GM12878 (cell line): Measurements from ENCODE around the gene CXCR6. TPM values are rescaled to one million over a fixed set of nuclear protein-coding genes. Genes with fewer than 3 reads are reported as not detected.

ENCODE experiments used
- ATAC-seq: fragments of 200-7000 bp; cut with Tn5 transposase; 3 replicates; pipeline ENCODE4 v1.9.1; 2020; ENCODE audit warnings: mild to moderate bottlenecking, moderate library complexity
- BruUV-seq: library from RNA; stranded (reverse); fragments of 400-500 nt; replicated peaks from 2 replicates; lab custom pipeline; 2021; lab: Mats Ljungman, UMichigan
- CTCF ChIA-PET: fragments of 300-600 bp; sonication (Branson Sonifier 250); formaldehyde crosslinking; extraction: SDS; loops from one replicate; lab custom pipeline; 2021; ENCODE audit warnings: inconsistent platforms; lab: Yijun Ruan, JAX
- POLR2A ChIA-PET: fragments of 350-600 bp; formaldehyde crosslinking; extraction: SDS; loops from one replicate; lab custom pipeline; 2021; ENCODE audit warnings: inconsistent platforms; lab: Charles Lee
- RAD21 ChIA-PET: fragments of 300-600 bp; sonication (Branson Sonifier 250); formaldehyde crosslinking; loops from one replicate; lab custom pipeline; 2023; ENCODE audit warnings: antibody characterized with exemption; ENCODE audit not compliant: unreplicated experiment; lab: Charles Lee
- SMC1A ChIA-PET: fragments of 300-600 bp; sonication (Branson Sonifier 250); formaldehyde crosslinking; loops from one replicate; lab custom pipeline; 2023; ENCODE audit not compliant: unreplicated experiment, uncharacterized antibody; lab: Charles Lee
- DNase-seq: peaks from one replicate; pipeline ENCODE4 v3.0.0-alpha.2; 2011; ENCODE audit warnings: low read depth, low spot score
- FAIRE-seq: peaks from 3 replicates; lab custom pipeline; 2011; peaks lifted over from hg19 to GRCh38; lab: Jason Lieb, UNC
- H2AFZ ChIP-seq: 2 replicates; pipeline ENCODE4 v1.6.0; 2011; ENCODE audit warnings: low read depth, low read length, control low read depth; ENCODE audit not compliant: control insufficient read depth
- H3K27ac ChIP-seq: 2 replicates; pipeline ENCODE4 v1.5.1; 2011; ENCODE audit warnings: control low read depth; ENCODE audit not compliant: control insufficient read depth, insufficient read depth
- H3K27me3 ChIP-seq, 2 experiments: replicated peaks in 1 of 2; 2 replicates each; pipeline versions ENCODE4 v1.6.0 to v1.6.1; 2011; ENCODE audit warnings: low read length in 1 of 2; ENCODE audit not compliant: control insufficient read depth in 2 of 2, insufficient read depth in 2 of 2
- H3K36me3 ChIP-seq, 2 experiments: 2 replicates each; pipeline ENCODE4 v1.5.1; 2011; ENCODE audit warnings: low read length in 1 of 2; ENCODE audit not compliant: control insufficient read depth in 2 of 2, insufficient read depth in 2 of 2
- H3K4me1 ChIP-seq: 2 replicates; pipeline ENCODE4 v1.6.1; 2011; ENCODE audit warnings: mild to moderate bottlenecking, low read length, moderate library complexity, mixed read lengths; ENCODE audit not compliant: control insufficient read depth, insufficient read depth
- H3K4me2 ChIP-seq: 2 replicates; pipeline ENCODE4 v1.6.0; 2011; ENCODE audit warnings: control low read depth; ENCODE audit not compliant: control insufficient read depth, insufficient read depth
- H3K4me3 ChIP-seq: fragments of 200-600 bp; sonication (generic); 2 replicates; pipeline ENCODE4 v1.5.1; 2016
- H3K79me2 ChIP-seq: 2 replicates; pipeline ENCODE4 v1.6.0; 2011; ENCODE audit warnings: low read length; ENCODE audit not compliant: control insufficient read depth, insufficient read depth
- H3K9ac ChIP-seq: 2 replicates; pipeline ENCODE4 v1.8.0; 2011; ENCODE audit warnings: low read length, control low read depth, mixed read lengths; ENCODE audit not compliant: control insufficient read depth, insufficient read depth
- H3K9me3 ChIP-seq: replicated peaks from 3 replicates; pipeline ENCODE4 v1.5.1; 2011; ENCODE audit warnings: mild to moderate bottlenecking, low read length; ENCODE audit not compliant: control insufficient read depth, insufficient read depth
- H4K20me1 ChIP-seq: 2 replicates; pipeline ENCODE4 v1.6.0; 2011; ENCODE audit not compliant: control insufficient read depth, insufficient read depth
- CBX5 ChIP-seq: sonication (generic); IDR thresholded peaks from 2 replicates; pipeline ENCODE4 v1.6.1; 2016; ENCODE audit warnings: low read depth, moderate library complexity, mild to moderate bottlenecking, inconsistent platforms
- IKZF1 ChIP-seq: fragments of 450-650 bp; conservative IDR thresholded peaks from 2 replicates; pipeline ENCODE4 v1.6.1; 2017; ENCODE audit warnings: antibody characterized with exemption, mild to moderate bottlenecking
- POLR2AphosphoS2 ChIP-seq: IDR thresholded peaks from 2 replicates; pipeline ENCODE4 v1.6.1; 2011; ENCODE audit warnings: low read depth, mild to moderate bottlenecking, low read length, improper control_type of control experiment, moderate library complexity
- RUNX3 ChIP-seq: IDR thresholded peaks from 2 replicates; pipeline ENCODE4 v1.6.1; 2012; ENCODE audit warnings: low read length, inconsistent platforms
- SREBF2 ChIP-seq: IDR thresholded peaks from 2 replicates; pipeline ENCODE4 v1.6.1; 2012; ENCODE audit warnings: mild to moderate bottlenecking, low read length
- WGBS: methylation state at CpG from one replicate; pipeline ENCODE4 v1.1.6; 2016; ENCODE audit warnings: low lambda C conversion rate; ENCODE audit not compliant: insufficient replicate concordance, insufficient coverage; ENCODE audit errors: missing lambda C conversion rate; 5-methylcytosine and 5-hydroxymethylcytosine counted together
- in situ Hi-C: fragments of 300-500 bp; cut with MboI; formaldehyde crosslinking; loops from 9 replicates; pipeline ENCODE4 v1.14.3; 2018; ENCODE audit warnings: mixed read lengths
- intact Hi-C: fragments of 100-400 bp; cut with micrococcal nuclease; formaldehyde crosslinking; loops from one replicate; pipeline ENCODE4 v1.14.2; 2022; ENCODE audit not compliant: unreplicated experiment
- polyA plus RNA-seq, 11 experiments: library from polyadenylated mRNA; depleted of rRNA in 4 of 11; unstranded in 6 of 11; stranded (reverse) in 5 of 11; fragments of >200 nt; fragmentation: Nextera tagmentation in 4 of 11; fragmentation: Illumina TruSeq in 1 of 11; extraction: Ambion mirVana in 4 of 11; extraction: Trizol in 1 of 11; gene quantifications; 1 replicate in 1 of 11; 2 replicates in 10 of 11; pipeline versions ENCODE4 v1.2.1 to v1.2.3, GENCODE V29; 2011 to 2016; ENCODE audit warnings: inconsistent platforms in 2 of 11, missing spikeins in 2 of 11, low read depth in 1 of 11
- total RNA-seq, 4 experiments: library from RNA; depleted of rRNA in 3 of 4; stranded (reverse); fragments of >200 nt in 3 of 4; fragmentation: Illumina TruSeq in 1 of 4; extraction: Trizol in 1 of 4; gene quantifications; 2 replicates each; pipeline versions ENCODE4 v1.2.1 to v1.2.3, GENCODE V29; 2013 to 2021
- TF ChIP-seq, protein P1 (sequence below): IDR thresholded peaks from 2 replicates; pipeline ENCODE4 v1.6.1; 2011; ENCODE audit warnings: borderline replicate concordance, low read depth, mild to moderate bottlenecking, moderate library complexity, mixed read lengths, low read length; ENCODE audit not compliant: insufficient read depth; ENCODE audit errors: extremely low read length
- TF ChIP-seq, protein P2 (sequence below): fragments of 450-650 bp; IDR thresholded peaks from 2 replicates; pipeline ENCODE4 v1.6.1; 2017; ENCODE audit warnings: mild to moderate bottlenecking, low read depth, inconsistent platforms; ENCODE audit not compliant: poor library complexity, severe bottlenecking

The CXCR6 gene
- total and polyA plus RNA-seq, 10 of the 15 experiments (the other 5 are each of a cell fraction or from before 2014, with no cell fraction given) = 0.04 to 0.20 (median 0.12) TPM; not detected in 5

DNA sequence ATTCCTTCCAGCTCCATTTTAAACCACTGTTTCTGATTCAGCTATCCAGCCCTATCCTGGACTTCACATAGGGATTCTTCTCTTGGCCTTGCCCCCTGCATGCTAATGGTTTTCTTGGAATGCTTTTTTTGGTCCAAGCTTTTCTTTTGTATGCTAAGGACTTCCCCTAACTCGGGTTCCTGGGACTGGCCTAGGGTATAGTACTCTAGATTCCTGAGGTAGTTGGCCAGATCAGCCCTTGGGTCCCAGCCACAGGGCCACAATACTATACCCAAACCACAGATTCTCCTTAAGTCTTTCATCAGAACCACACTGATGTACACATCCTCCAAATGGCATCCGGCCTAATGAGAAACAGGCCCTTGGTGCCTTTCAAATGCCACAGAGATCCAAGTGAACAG is 49.6 kb downstream of the CXCR6 start:
- Histone ChIP-seq H3K9ac (no peak overlapping the region), H2AFZ (no peak overlapping the region), H3K79me2 (peaks cover 16% of the 10 kb centered on the region), H3K36me3 (no peaks in the 10 kb centered on the region), H3K4me1 (peaks cover 30% of the 10 kb centered on the region), H3K9me3 (no peaks in the 10 kb centered on the region), H3K4me2 (peak overlapping the region; percentile 84), H3K27me3 (no peaks in the 10 kb centered on the region), H3K27ac (peak overlapping the region; percentile 37; the same call in 1 of the 2 replicates), H3K4me3 (peak overlapping the region; percentile 16; the same call in 1 of the 2 replicates), H4K20me1 (no peaks in the 10 kb centered on the region)
- no peak for FAIRE-seq
- ChIA-PET CTCF (interaction anchor here (0.6 to 5.2 kb wide), 4 partner anchors 32 to 85 kb away, joined by 3 to 40 read pairs (median 14); no protein-coding TSS in a partner anchor), RAD21 (interaction anchor here (0.7 to 5.0 kb wide), 10 partner anchors 13 to 215 kb away, joined by 3 to 32 read pairs (median 5); partner anchors contain the start of gene CCR1), POLR2A (interaction anchor here (0.6 to 0.9 kb wide), 2 partner anchors 13 to 39 kb away, joined by 3 to 4 read pairs; no protein-coding TSS in a partner anchor), SMC1A (interaction anchor here (0.8 to 5.7 kb wide), 13 partner anchors 10 to 376 kb away, joined by 3 to 35 read pairs (median 4); no protein-coding TSS in a partner anchor)
- in situ Hi-C loops (no loop called here), intact Hi-C loops (no loop called here)
- no TSS peak for BruUV-seq
- TF ChIP-seq IKZF1 = 0 out of 2 replicates have a peak, but pooled peaks have one; percentile 2
- TF ChIP-seq, protein P1, sequence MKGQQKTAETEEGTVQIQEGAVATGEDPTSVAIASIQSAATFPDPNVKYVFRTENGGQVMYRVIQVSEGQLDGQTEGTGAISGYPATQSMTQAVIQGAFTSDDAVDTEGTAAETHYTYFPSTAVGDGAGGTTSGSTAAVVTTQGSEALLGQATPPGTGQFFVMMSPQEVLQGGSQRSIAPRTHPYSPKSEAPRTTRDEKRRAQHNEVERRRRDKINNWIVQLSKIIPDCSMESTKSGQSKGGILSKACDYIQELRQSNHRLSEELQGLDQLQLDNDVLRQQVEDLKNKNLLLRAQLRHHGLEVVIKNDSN = no peak
- no peak for TF ChIP-seq CBX5
- TF ChIP-seq, protein P2, sequence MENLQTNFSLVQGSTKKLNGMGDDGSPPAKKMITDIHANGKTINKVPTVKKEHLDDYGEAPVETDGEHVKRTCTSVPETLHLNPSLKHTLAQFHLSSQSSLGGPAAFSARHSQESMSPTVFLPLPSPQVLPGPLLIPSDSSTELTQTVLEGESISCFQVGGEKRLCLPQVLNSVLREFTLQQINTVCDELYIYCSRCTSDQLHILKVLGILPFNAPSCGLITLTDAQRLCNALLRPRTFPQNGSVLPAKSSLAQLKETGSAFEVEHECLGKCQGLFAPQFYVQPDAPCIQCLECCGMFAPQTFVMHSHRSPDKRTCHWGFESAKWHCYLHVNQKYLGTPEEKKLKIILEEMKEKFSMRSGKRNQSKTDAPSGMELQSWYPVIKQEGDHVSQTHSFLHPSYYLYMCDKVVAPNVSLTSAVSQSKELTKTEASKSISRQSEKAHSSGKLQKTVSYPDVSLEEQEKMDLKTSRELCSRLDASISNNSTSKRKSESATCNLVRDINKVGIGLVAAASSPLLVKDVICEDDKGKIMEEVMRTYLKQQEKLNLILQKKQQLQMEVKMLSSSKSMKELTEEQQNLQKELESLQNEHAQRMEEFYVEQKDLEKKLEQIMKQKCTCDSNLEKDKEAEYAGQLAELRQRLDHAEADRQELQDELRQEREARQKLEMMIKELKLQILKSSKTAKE = no peak
- peak; percentile 26; the same call in 1 of the 2 replicates for TF ChIP-seq RUNX3
- TF ChIP-seq SREBF2 = no peak
- TF ChIP-seq POLR2AphosphoS2 = no peak
- ATAC-seq = no peak
- DNase-seq = no peak
- 66% methylated on average over 2 of the region's 2 CpGs for WGBS
